Thymus (tissue), 11 donors: ENCODE data around the gene CGREF1. TPM values are rescaled to one million over a fixed set of nuclear protein-coding genes. Genes with fewer than 3 reads are reported as not detected.

Experiments used
- DNase-seq, 9 donors: peaks; one replicate each; pipeline ENCODE4 v3.0.0-alpha.2; 2013; ENCODE audit warnings: low spot score in 9 of 9, low read depth in 6 of 9, missing footprints in 1 of 9
- H3K27ac ChIP-seq, 2 donors: one replicate each; pipeline ENCODE4 v1.5.1; 2013; ENCODE audit warnings: control low read depth in 1 of 2, low read depth in 1 of 2, low read length in 1 of 2, mild to moderate bottlenecking in 1 of 2, moderate library complexity in 1 of 2
- H3K27me3 ChIP-seq, 2 donors: one replicate each; pipeline ENCODE4 v1.5.1; 2013; ENCODE audit warnings: low read length in 1 of 2; ENCODE audit not compliant: control insufficient read depth in 2 of 2, insufficient read depth in 1 of 2
- H3K36me3 ChIP-seq, 2 donors: one replicate each; pipeline ENCODE4 v1.5.1; 2013; ENCODE audit warnings: low read length in 1 of 2, mild to moderate bottlenecking in 1 of 2, moderate library complexity in 1 of 2; ENCODE audit not compliant: control insufficient read depth in 2 of 2, insufficient read depth in 2 of 2
- H3K4me1 ChIP-seq, 2 donors: one replicate each; pipeline ENCODE4 v1.5.1; 2013; ENCODE audit warnings: low read length in 2 of 2; ENCODE audit not compliant: control insufficient read depth in 2 of 2, insufficient read depth in 2 of 2
- H3K4me3 ChIP-seq, 2 donors: one replicate each; pipeline ENCODE4 v1.5.1; 2013; ENCODE audit warnings: low read length in 2 of 2, control low read depth in 1 of 2, mild to moderate bottlenecking in 1 of 2
- H3K9me3 ChIP-seq, 2 donors: one replicate each; pipeline ENCODE4 v1.5.1; 2013; ENCODE audit warnings: low read length in 1 of 2, mild to moderate bottlenecking in 1 of 2; ENCODE audit not compliant: control insufficient read depth in 2 of 2, insufficient read depth in 1 of 2
- WGBS: extraction: QIAGEN DNeasy Blood & Tissue Kit; methylation state at CpG from one replicate; pipeline ENCODE4 v1.1.7; 2013; 5-methylcytosine and 5-hydroxymethylcytosine counted together
- polyA plus RNA-seq: library from polyadenylated mRNA; stranded (reverse); fragments of 200-250 nt; gene quantifications from one replicate; pipeline ENCODE4 v1.2.3, GENCODE V29; 2013
- total RNA-seq: library from RNA; stranded (reverse); fragments of 120-200 nt; gene quantifications from one replicate; pipeline ENCODE4 v1.2.4, GENCODE V29; 2013
- donor health status: healthy.

CGREF1 gene
- total and polyA plus RNA-seq, 2 donors: 0.43 to 0.57 TPM

- H3K27me3 ChIP-seq: peaks cover 0 to 9% of the 10 kb centered on the region in 2 donors
- H3K27ac ChIP-seq: no peak overlapping the region
- H3K4me1 ChIP-seq: peaks cover 4 to 11% of the 10 kb centered on the region in 2 donors
- WGBS: 95% methylated on average over 6 of the region's 6 CpGs
- DNase-seq: no peak
- H3K4me3 ChIP-seq: no peak overlapping the region
- no peaks in the 10 kb centered on the region for H3K36me3 ChIP-seq
- no peaks in the 10 kb centered on the region for H3K9me3 ChIP-seq
These were observed 25.2 kb downstream of the CGREF1 start for GRCh38 chr2:27093430-27094352.

- Histone ChIP-seq H3K27ac (no peak overlapping the region), H3K27me3 (peaks cover 2 to 15% of the 10 kb centered on the region in 2 donors), H3K9me3 (no peaks in the 10 kb centered on the region), H3K36me3 (no peaks in the 10 kb centered on the region), H3K4me1 (peaks cover 4 to 12% of the 10 kb centered on the region in 2 donors), H3K4me3 (no peak overlapping the region)
- DNase-seq: no peak
- 92% methylated on average over 10 of the region's 10 CpGs for WGBS
These were observed 26.1 kb downstream of the CGREF1 start for GRCh38 chr2:27092696-27093429.

GRCh38 chr2:27091746-27092695 lies 26.9 kb downstream of the CGREF1 start:
- no peak overlapping the region for H3K4me3 ChIP-seq
- 89% methylated on average over 25 of the region's 25 CpGs for WGBS
- no peak for DNase-seq
- no peaks in the 10 kb centered on the region for H3K36me3 ChIP-seq
- H3K9me3 ChIP-seq: no peaks in the 10 kb centered on the region
- H3K27me3 ChIP-seq: peaks cover 2 to 20% of the 10 kb centered on the region in 2 donors
- H3K4me1 ChIP-seq: peaks cover 9 to 20% of the 10 kb centered on the region in 2 donors
- no peak overlapping the region for H3K27ac ChIP-seq

- Histone ChIP-seq H3K4me1 (peaks cover 19 to 23% of the 10 kb centered on the region in 2 donors), H3K36me3 (no peaks in the 10 kb centered on the region), H3K9me3 (no peaks in the 10 kb centered on the region), H3K4me3 (no peak overlapping the region), H3K27ac (no peak overlapping the region), H3K27me3 (peaks cover 2 to 39% of the 10 kb centered on the region in 2 donors)
- no peak for DNase-seq
- 96% methylated on average over 14 of the region's 14 CpGs for WGBS
These were observed 29.6 kb downstream of the CGREF1 start for GRCh38 chr2:27089111-27089954.

GRCh38 chr2:27088634-27089033 lies 30.3 kb downstream of the CGREF1 start:
- DNase-seq: no peak
- no peaks in the 10 kb centered on the region for H3K9me3 ChIP-seq
- peaks cover 19 to 23% of the 10 kb centered on the region in 2 donors for H3K4me1 ChIP-seq
- H3K36me3 ChIP-seq: no peaks in the 10 kb centered on the region
- 97% methylated on average over 6 of the region's 6 CpGs for WGBS
- H3K27ac ChIP-seq: no peak overlapping the region
- H3K4me3 ChIP-seq: no peak overlapping the region
- peaks cover 2 to 41% of the 10 kb centered on the region in 2 donors for H3K27me3 ChIP-seq

GRCh38 chr2:27087823-27088410 lies 31.0 kb downstream of the CGREF1 start:
- no peak for DNase-seq
- 98% methylated on average over 5 of the region's 5 CpGs for WGBS
- Histone ChIP-seq H3K4me1 (peaks cover 19 to 23% of the 10 kb centered on the region in 2 donors), H3K27me3 (peaks cover 2 to 41% of the 10 kb centered on the region in 2 donors), H3K4me3 (no peak overlapping the region), H3K27ac (no peak overlapping the region), H3K36me3 (no peaks in the 10 kb centered on the region), H3K9me3 (no peaks in the 10 kb centered on the region)

GRCh38 chr2:27086724-27087593 lies 32.0 kb downstream of the CGREF1 start, which contains the start of gene KHK:
TSS of gene KHK (plus strand) at chr2:27086772. CDS start at chr2:27087260, 488 bp downstream.
- Histone ChIP-seq H3K36me3 (no peaks in the 10 kb centered on the region), H3K27me3 (peaks cover 2 to 41% of the 10 kb centered on the region in 2 donors), H3K27ac (peak within 1 kb of the TSS; percentile 88 to 90), H3K9me3 (no peaks in the 10 kb centered on the region), H3K4me3 (peak within 1 kb of the TSS; percentile 57 to 78), H3K4me1 (peaks cover 21 to 25% of the 10 kb centered on the region in 2 donors)
- DNase-seq: no peak
- WGBS: 18% methylated on average over 54 of the region's 54 CpGs
